Measurements from ENCODE around the gene APOB. TPM values are rescaled to one million over a fixed set of nuclear protein-coding genes. Genes with fewer than 3 reads are reported as not detected.

Gene APOB
- polyA plus RNA-seq, 1 experiment: under 0.01 TPM

DNA sequence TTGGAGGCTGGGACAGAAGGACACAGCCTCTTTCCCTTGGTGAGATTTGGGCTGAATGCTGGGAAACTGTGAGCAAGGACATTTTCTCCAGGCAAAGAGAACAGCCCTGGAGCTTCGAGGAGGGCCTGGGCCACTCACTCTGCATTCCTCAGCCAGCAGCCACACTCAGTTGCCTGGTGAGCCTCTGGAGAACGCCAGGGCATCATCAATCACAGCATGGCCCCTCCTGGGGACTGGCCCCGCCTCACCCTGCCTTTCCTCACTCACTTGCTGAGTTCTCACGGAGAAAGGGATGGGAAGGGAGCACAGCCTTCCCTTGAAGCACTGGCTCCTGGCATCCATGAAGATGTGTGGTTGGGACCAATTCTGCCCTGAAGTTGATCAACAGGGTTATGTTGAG is 55.0 kb downstream of the APOB start:
- no peak overlapping the region for H3K27ac ChIP-seq (ENCODE audit: low read depth, low read length)
- H3K4me3 ChIP-seq (ENCODE audit: low read depth, low read length): no peak overlapping the region
- ChIA-PET CTCF (no interaction called here), POLR2A (no interaction called here)
- no peaks in the 10 kb centered on the region for H3K9me3 ChIP-seq (ENCODE audit: control insufficient read depth, insufficient read depth, low read length)
- H3K27me3 ChIP-seq (ENCODE audit: control insufficient read depth, insufficient read depth, low read length): peaks cover 4% of the 10 kb centered on the region
- DNase-seq (ENCODE audit: low read depth, low spot score): no peak
- TF ChIP-seq, protein P1, sequence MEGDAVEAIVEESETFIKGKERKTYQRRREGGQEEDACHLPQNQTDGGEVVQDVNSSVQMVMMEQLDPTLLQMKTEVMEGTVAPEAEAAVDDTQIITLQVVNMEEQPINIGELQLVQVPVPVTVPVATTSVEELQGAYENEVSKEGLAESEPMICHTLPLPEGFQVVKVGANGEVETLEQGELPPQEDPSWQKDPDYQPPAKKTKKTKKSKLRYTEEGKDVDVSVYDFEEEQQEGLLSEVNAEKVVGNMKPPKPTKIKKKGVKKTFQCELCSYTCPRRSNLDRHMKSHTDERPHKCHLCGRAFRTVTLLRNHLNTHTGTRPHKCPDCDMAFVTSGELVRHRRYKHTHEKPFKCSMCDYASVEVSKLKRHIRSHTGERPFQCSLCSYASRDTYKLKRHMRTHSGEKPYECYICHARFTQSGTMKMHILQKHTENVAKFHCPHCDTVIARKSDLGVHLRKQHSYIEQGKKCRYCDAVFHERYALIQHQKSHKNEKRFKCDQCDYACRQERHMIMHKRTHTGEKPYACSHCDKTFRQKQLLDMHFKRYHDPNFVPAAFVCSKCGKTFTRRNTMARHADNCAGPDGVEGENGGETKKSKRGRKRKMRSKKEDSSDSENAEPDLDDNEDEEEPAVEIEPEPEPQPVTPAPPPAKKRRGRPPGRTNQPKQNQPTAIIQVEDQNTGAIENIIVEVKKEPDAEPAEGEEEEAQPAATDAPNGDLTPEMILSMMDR (IDR thresholded peaks at IDR 0.05; ENCODE audit: low read depth, low read length): no peak

DNA sequence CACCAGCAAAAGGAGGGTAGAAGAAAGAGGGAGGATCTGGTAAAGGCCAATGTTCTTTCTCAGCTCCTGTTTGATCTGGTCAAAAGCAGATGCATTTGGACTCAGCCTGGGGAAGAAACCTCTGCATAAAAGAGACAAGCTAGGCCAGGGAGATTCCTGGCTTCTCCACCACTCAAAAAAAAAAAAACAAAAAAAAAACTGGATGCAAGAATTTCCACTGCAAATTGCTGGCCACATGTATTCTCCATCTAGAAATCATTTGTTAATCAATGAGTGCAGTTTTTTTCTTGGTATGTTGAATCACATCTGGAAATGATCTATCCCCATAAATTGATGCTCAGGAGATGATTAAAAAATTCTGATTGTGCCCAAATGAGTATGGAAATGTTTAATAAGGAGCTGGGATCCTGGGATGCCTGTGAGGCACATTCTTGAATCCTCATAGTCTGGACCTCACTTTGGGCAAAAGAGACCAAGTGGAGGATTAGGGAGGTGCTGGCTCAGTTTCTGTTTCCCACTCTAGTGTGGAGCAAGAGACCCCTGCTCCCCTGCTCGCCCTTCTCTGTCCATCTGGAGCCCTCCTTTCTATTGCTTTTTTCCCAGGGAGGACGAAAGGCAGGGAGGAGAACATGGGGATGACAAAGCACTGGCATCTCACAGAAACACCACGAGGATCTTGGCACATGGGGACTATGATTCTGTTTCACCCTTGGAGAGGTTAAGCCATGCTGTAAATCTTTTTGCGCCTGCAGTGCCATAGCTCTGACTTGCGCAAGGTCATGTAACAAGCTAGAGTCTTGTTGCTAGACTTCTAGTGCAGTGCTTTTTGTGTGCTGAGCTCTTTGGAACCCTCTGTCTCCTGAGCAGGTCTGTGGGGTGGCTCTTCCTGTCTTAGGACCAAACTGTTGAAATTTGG is 57.6 kb downstream of the APOB start:
- CTCF ChIA-PET: no interaction called here
- no peaks in the 10 kb centered on the region for H3K9me3 ChIP-seq (ENCODE audit: control insufficient read depth, insufficient read depth, low read length)
- H3K27ac ChIP-seq (ENCODE audit: low read depth, low read length): no peak overlapping the region
- POLR2A ChIA-PET: no interaction called here
- TF ChIP-seq, protein P1 (IDR thresholded peaks at IDR 0.05; ENCODE audit: low read depth, low read length): no peak
- H3K27me3 ChIP-seq (ENCODE audit: control insufficient read depth, insufficient read depth, low read length): peaks cover 4% of the 10 kb centered on the region
- H3K4me3 ChIP-seq (ENCODE audit: low read depth, low read length): no peak overlapping the region
- DNase-seq (ENCODE audit: low read depth, low spot score): no peak

DNA sequence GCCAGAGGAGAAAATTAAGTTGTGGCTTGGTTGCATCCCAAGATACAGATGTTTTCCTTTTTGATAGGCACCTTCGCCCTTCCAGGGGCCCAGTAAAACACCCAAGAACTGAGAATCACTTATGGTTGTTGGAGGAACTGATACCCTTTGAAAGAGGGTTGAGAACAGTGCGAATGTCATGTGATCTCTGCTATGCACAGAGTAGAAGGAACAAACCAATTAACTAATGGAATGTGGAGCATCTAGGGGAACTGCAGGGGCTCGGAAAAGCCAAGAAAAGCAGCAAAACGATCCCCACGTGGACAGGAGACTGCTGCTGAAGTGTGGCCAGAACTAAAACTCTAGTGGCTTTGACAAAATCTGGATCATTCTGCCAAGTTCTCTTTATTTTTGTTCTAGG is 58.8 kb downstream of the APOB start:
- TF ChIP-seq, protein P1 (IDR thresholded peaks at IDR 0.05; ENCODE audit: low read depth, low read length): no peak
- DNase-seq (ENCODE audit: low read depth, low spot score): no peak
- no peak overlapping the region for H3K4me3 ChIP-seq (ENCODE audit: low read depth, low read length)
- POLR2A ChIA-PET: no interaction called here
- no peak overlapping the region for H3K27ac ChIP-seq (ENCODE audit: low read depth, low read length)
- peaks cover 4% of the 10 kb centered on the region for H3K27me3 ChIP-seq (ENCODE audit: control insufficient read depth, insufficient read depth, low read length)
- H3K9me3 ChIP-seq (ENCODE audit: control insufficient read depth, insufficient read depth, low read length): no peaks in the 10 kb centered on the region
- CTCF ChIA-PET: no interaction called here

DNA sequence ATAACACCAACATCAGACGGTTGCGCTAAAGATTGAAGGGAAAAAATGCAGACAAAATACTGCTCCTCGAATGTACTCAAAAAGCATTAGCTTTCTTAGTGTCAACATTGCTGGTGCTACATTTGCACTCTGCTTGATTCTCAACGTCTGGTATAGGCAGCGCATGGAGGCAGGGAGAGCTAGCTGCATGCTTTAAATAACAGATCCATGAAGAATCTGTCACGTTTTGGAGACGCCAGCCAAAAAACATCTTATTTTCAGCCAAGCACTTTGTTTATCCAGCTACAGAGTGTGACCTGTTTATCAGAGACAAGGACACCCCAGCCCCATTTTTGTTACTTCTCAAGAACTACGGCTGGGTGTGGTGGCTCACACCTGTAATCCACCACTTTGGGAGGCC is 59.5 kb downstream of the APOB start:
- H3K27ac ChIP-seq (ENCODE audit: low read depth, low read length): no peak overlapping the region
- CTCF ChIA-PET: no interaction called here
- DNase-seq (ENCODE audit: low read depth, low spot score): no peak
- no peaks in the 10 kb centered on the region for H3K9me3 ChIP-seq (ENCODE audit: control insufficient read depth, insufficient read depth, low read length)
- no peak overlapping the region for H3K4me3 ChIP-seq (ENCODE audit: low read depth, low read length)
- TF ChIP-seq, protein P1 (IDR thresholded peaks at IDR 0.05; ENCODE audit: low read depth, low read length): no peak
- POLR2A ChIA-PET: no interaction called here
- H3K27me3 ChIP-seq (ENCODE audit: control insufficient read depth, insufficient read depth, low read length): peaks cover 4% of the 10 kb centered on the region

DNA sequence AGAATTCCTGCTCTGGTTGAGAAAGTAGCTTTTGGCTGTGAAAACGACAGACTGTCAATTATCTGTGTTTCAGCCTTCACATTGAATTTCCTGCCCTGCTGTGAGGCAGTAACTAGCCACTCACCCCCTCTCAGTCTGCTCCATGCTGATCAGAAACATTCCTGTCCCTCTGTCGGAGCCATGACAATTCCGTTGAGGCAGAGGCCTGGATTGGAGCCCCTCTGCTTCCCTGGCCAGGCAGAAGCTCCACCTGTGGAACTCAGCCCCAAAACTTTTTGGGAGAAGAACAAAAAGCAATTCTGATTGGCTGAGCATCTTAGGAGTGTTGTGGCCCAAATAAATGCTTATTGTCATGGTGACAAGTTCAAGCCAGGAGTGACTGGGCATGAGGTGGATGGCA is 60.0 kb downstream of the APOB start:
- POLR2A ChIA-PET: no interaction called here
- CTCF ChIA-PET: no interaction called here
- H3K9me3 ChIP-seq (ENCODE audit: control insufficient read depth, insufficient read depth, low read length): no peaks in the 10 kb centered on the region
- H3K4me3 ChIP-seq (ENCODE audit: low read depth, low read length): no peak overlapping the region
- TF ChIP-seq, protein P1 (IDR thresholded peaks at IDR 0.05; ENCODE audit: low read depth, low read length): no peak
- no peak overlapping the region for H3K27ac ChIP-seq (ENCODE audit: low read depth, low read length)
- no peaks in the 10 kb centered on the region for H3K27me3 ChIP-seq (ENCODE audit: control insufficient read depth, insufficient read depth, low read length)
- DNase-seq (ENCODE audit: low read depth, low spot score): no peak

Data from AG04450 (cell line).